ENCODE measurements around the gene ZMYM3.

The ZMYM3 gene

GRCh38 chrX:71214152-71214551 lies 39.8 kb downstream of the ZMYM3 start:
- Histone ChIP-seq H3F3A (ENCODE audit: control insufficient read depth, insufficient read depth) (no peaks in the 10 kb centered on the region), H3K79me2 (ENCODE audit: control insufficient read depth, low read length) (no peaks in the 10 kb centered on the region), H3K36me3 (ENCODE audit: control insufficient read depth, low read length) (no peaks in the 10 kb centered on the region), H3K4me3 (ENCODE audit: low read length) (no peak overlapping the region), H3K27ac (ENCODE audit: low read depth, low read length) (no peak overlapping the region), H3K27me3 (ENCODE audit: control insufficient read depth, low read length) (no peaks in the 10 kb centered on the region), H3K9me2 (replicated peaks; ENCODE audit: control insufficient read depth, low read length) (no peaks in the 10 kb centered on the region), H3K4me1 (ENCODE audit: control insufficient read depth, low read length) (peaks cover 8% of the 10 kb centered on the region), H3K4me2 (ENCODE audit: low read length) (no peak overlapping the region), H4K20me1 (ENCODE audit: control insufficient read depth, insufficient read depth, low read depth, low read length) (no peaks in the 10 kb centered on the region), H3K9me3 (ENCODE audit: control insufficient read depth, insufficient read depth, low read length) (no peaks in the 10 kb centered on the region)
- TF ChIP-seq CTCF (IDR thresholded peaks at IDR 0.05; ENCODE audit: low read depth, low read length, poor library complexity, severe bottlenecking) (no peak), EZH2phosphoT487 (IDR thresholded peaks at IDR 0.05; ENCODE audit: borderline replicate concordance, low read length) (no peak)

GRCh38 chrX:71212536-71212935 lies 41.4 kb downstream of the ZMYM3 start:
- H3K4me1 ChIP-seq (ENCODE audit: control insufficient read depth, low read length) = peaks cover 8% of the 10 kb centered on the region
- H3K4me3 ChIP-seq (ENCODE audit: low read length) = no peak overlapping the region
- no peak overlapping the region for H3K4me2 ChIP-seq (ENCODE audit: low read length)
- H3K79me2 ChIP-seq (ENCODE audit: control insufficient read depth, low read length) = no peaks in the 10 kb centered on the region
- H3K36me3 ChIP-seq (ENCODE audit: control insufficient read depth, low read length) = no peaks in the 10 kb centered on the region
- no peaks in the 10 kb centered on the region for H4K20me1 ChIP-seq (ENCODE audit: control insufficient read depth, insufficient read depth, low read depth, low read length)
- no peaks in the 10 kb centered on the region for H3K9me3 ChIP-seq (ENCODE audit: control insufficient read depth, insufficient read depth, low read length)
- H3F3A ChIP-seq (ENCODE audit: control insufficient read depth, insufficient read depth) = no peaks in the 10 kb centered on the region
- no peaks in the 10 kb centered on the region for H3K27me3 ChIP-seq (ENCODE audit: control insufficient read depth, low read length)
- H3K9me2 ChIP-seq (replicated peaks; ENCODE audit: control insufficient read depth, low read length) = no peaks in the 10 kb centered on the region
- TF ChIP-seq CTCF (IDR thresholded peaks at IDR 0.05; ENCODE audit: low read depth, low read length, poor library complexity, severe bottlenecking) (no peak), EZH2phosphoT487 (IDR thresholded peaks at IDR 0.05; ENCODE audit: borderline replicate concordance, low read length) (no peak)
- no peak overlapping the region for H3K27ac ChIP-seq (ENCODE audit: low read depth, low read length)

GRCh38 chrX:71210816-71211215 lies 43.1 kb downstream of the ZMYM3 start:
- no peak overlapping the region for H3K4me2 ChIP-seq (ENCODE audit: low read length)
- no peaks in the 10 kb centered on the region for H3K9me3 ChIP-seq (ENCODE audit: control insufficient read depth, insufficient read depth, low read length)
- no peak overlapping the region for H3K27ac ChIP-seq (ENCODE audit: low read depth, low read length)
- no peaks in the 10 kb centered on the region for H3K36me3 ChIP-seq (ENCODE audit: control insufficient read depth, low read length)
- H4K20me1 ChIP-seq (ENCODE audit: control insufficient read depth, insufficient read depth, low read depth, low read length) = no peaks in the 10 kb centered on the region
- H3K4me3 ChIP-seq (ENCODE audit: low read length) = no peak overlapping the region
- H3K4me1 ChIP-seq (ENCODE audit: control insufficient read depth, low read length) = no peaks in the 10 kb centered on the region
- H3K27me3 ChIP-seq (ENCODE audit: control insufficient read depth, low read length) = no peaks in the 10 kb centered on the region
- TF ChIP-seq EZH2phosphoT487 (IDR thresholded peaks at IDR 0.05; ENCODE audit: borderline replicate concordance, low read length) = no peak
- TF ChIP-seq CTCF (IDR thresholded peaks at IDR 0.05; ENCODE audit: low read depth, low read length, poor library complexity, severe bottlenecking) = no peak
- H3K9me2 ChIP-seq (replicated peaks; ENCODE audit: control insufficient read depth, low read length) = no peaks in the 10 kb centered on the region
- H3K79me2 ChIP-seq (ENCODE audit: control insufficient read depth, low read length) = no peaks in the 10 kb centered on the region
- no peaks in the 10 kb centered on the region for H3F3A ChIP-seq (ENCODE audit: control insufficient read depth, insufficient read depth)
